ENCODE data around the gene MYBBP1A.

DNA sequence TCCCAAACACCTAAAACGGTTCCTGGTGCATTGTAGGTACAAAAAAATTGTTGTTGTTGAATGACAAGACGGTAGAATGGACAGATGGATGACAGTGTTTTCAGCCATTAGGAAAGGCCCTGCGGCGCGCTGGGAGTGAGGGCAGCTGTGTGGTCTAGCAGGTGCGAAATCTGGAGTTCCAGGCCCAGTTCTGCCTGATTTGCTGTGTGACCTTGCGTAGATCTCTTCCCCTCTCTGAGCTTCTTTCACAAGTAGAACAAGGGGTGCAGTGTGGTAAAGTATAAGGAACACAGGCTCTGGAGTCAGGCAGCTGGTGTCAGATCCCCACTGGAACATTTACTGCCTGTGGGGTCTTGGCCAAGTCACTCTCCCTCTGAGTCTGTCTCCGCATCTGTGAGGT is 31.2 kb downstream of the MYBBP1A start:
- no peak for TF ChIP-seq ZNF565 (CRISPR knock-in tag; conservative IDR thresholded peaks at IDR 0.05; ENCODE audit: low read depth)
- no peak for TF ChIP-seq RARB (CRISPR knock-in tag; IDR thresholded peaks at IDR 0.05)
- no peak for TF ChIP-seq ZC3H10 (CRISPR knock-in tag; IDR thresholded peaks at IDR 0.05)
- TF ChIP-seq ISL1 (CRISPR knock-in tag; IDR thresholded peaks at IDR 0.05) = no peak
- no peak for TF ChIP-seq ZNF8 (CRISPR knock-in tag; IDR thresholded peaks at IDR 0.05)
- no peak for TF ChIP-seq PATZ1 (CRISPR knock-in tag; IDR thresholded peaks at IDR 0.05; ENCODE audit: borderline replicate concordance)
- no peak for TF ChIP-seq ARNTL (CRISPR knock-in tag; IDR thresholded peaks at IDR 0.05; ENCODE audit: borderline replicate concordance, low read depth)
- no peak for TF ChIP-seq ZFP3 (CRISPR knock-in tag; IDR thresholded peaks at IDR 0.05)
- no peak for TF ChIP-seq GLIS3 (CRISPR knock-in tag; IDR thresholded peaks at IDR 0.05)
- no peak for TF ChIP-seq BACH2 (CRISPR knock-in tag; IDR thresholded peaks at IDR 0.05; ENCODE audit: borderline replicate concordance)
- no peak for TF ChIP-seq CREB5 (CRISPR knock-in tag; IDR thresholded peaks at IDR 0.05; ENCODE audit: low read depth)
